Stimulated activated CD8-positive, alpha-beta memory T cell treated with anti-CD3 and anti-CD28 coated beads, Interleukin-15, amount 100 ng/mL, for 48 hours (primary cell): ENCODE data around the gene ARHGEF37.
"Not testable (repeated sequence)": the region's sequence is repeated elsewhere in the genome, so short reads cannot be mapped to it uniquely, and the experiment has no call there.

Source experiments
- DNase-seq, 2 donors: peaks; one replicate each; pipeline ENCODE4 v3.0.0-alpha.2; 2020; ENCODE audit warnings: low read depth in 2 of 2

ARHGEF37 gene

DNA sequence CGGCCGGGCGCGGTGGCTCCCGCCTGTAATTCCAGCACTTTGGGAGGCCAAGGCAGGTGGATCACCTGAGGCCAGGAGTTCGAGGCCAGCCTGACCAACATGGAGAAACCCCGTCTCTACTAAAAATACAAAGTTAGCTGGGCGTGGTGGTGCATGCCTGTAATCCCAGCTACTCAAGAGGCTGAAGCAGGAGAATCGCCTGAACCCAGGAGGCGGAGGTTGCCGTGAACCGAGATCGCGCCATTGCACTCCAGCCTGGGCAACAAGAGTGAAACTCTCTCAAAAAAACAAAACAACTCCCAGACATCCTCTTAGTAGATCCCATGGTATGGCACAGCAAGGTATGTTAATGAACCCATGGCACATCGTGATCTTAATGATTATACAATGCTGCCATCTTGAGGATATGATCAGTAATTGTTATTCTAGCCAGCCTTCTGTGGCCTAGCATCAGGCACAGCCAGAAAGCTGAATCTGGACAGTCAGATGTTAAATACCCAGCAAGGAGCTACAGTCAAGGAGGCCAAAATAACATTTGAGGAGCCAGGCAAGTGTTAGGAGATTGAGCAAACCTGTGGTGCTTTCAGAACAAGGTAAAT lies 16.7 kb upstream of the ARHGEF37 start:
- not testable (repeated sequence) for DNase-seq

DNA sequence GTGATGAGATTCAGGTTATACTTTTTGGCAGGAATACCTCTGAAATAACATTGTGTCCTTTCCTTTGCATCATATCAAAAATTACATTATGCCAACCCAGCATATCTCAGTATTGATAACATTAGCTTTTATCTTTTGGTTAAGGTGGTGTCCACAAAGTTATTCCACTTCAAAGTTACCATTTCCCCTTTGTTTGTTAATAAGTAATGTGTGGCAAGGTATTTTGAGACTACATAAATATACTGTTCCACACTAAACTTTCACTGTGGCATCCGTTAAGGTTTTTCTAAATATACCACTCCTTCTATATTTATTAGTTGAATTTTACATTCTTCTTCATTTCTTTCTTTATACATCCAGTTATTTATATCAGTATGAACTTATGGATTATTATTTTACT lies 14.1 kb upstream of the ARHGEF37 start:
- DNase-seq: no peak

DNA sequence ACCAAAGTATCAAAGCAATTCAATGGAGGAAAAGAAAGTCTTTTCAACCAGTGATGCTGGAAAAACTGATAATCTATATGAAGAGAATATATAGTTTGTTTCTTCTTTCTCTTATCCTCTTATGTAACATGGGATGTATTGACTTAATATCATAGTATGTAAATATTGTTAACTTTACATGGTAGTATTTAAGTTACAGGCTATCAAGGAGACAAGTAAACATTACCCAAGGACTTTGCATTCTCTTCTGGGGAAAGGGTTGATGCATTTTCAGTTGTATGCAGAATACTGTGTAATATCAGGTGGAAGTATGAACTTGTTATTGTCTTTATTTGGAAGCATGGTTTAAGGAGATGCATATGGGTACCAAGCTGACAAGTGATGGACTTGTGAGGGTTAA lies 9.1 kb upstream of the ARHGEF37 start:
- no peak for DNase-seq

DNA sequence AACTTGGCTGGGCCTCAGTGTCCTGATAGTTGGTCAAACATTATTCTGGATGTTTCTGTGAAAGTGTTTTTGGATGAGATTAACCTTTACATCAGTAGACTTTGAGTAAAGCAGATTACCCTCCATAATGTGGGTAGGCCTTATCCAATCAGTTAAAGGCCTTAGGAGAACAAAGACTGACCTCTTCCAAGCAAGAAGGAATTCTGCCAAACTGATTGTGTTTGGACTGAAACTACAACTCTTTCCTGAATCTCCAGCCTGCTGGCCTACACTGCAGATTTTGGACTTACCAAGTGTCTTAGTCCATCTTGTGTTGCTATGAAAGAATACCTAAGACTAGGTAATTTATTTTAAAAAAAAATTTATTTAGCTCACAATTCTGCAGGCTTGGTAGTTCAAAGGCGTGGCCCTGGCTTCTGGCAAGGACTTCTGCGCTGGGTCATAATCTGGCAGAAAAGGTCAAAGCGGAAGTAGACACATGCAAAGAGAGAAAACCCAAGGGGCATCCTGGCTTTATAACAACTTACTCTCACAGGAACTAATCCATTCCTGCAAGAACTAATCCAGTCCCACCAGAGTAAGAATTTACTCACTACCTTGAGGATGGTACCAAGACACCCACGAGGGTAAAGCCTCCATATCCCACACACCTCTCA lies 8.6 kb upstream of the ARHGEF37 start:
- DNase-seq: no peak

DNA sequence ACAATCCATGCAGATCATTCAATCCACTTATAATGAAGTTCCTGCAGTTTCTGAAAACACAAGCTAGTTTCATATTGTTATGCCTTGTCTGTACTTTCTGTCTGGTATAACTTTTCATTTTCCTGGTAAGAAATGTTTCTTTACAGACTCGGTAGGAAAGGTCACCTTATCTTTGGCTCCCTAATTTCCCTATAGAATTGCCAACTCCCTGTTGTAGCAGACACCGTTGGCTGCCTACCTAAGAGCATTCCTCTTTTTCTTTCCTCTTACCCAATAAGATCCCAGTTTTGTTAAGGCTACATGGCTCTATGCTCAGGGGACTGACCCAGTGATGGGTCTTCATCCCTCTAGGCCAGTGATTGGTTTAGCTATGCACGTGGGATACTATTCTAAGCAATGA lies 6.2 kb upstream of the ARHGEF37 start:
- DNase-seq: no peak

DNA sequence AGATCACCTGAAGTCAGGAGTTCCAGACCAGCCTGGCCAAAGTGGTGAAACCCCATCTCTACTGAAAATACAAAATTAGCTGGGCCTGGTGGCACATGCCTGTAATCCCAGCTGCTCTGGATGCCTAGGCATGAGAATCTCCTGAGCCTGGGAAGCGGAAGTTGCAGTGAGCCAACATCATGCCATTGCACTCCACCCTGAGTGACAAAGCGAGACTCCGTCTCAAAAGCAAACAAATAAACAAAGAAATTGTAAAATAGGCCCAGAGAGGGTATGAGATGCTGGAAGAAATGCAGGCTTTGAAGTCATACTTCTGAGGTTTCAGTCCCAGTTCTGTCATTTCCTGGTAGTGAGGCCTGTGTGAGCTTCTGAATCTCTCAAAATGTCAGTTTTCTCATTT lies 5.3 kb upstream of the ARHGEF37 start:
- DNase-seq: no peak

DNA sequence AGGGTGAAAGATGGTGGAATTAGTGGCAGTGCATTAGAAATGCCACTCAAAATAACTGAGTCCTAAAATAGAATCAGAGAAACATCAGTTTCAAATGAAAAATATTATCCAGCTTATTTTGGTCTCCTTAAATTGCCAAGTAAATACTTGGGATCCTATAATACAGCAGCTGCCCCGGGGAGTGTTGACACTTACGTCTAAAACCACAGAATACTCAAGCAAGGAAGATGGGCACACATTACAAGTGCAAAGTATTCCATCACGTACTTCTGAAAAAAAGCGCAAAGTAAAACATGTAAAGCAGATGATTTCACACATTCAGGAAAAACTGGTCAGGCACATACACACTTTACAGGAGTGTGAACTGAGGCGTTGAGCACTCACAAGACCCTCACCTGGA lies 2.4 kb upstream of the ARHGEF37 start:
- no peak for DNase-seq

DNA sequence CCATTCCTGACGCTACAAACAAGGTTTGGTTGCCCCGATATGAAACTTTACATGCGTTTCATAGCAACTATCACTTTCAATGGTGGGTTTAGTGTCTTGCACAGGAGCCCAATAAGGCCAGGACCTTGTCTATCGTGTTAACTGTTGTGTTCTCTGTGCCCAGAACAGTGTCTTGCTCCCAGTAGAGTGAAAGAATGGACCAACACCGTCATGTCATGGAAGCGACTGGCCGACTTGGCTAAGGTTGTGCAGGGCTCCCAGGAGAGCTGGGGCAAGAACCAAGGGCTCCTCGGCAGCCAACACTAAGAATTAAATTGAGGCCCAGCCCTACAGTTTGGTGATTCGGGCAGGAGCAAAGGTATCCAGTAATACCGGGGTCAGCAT lies 498 bp upstream of the ARHGEF37 start:
- no peak for DNase-seq

DNA sequence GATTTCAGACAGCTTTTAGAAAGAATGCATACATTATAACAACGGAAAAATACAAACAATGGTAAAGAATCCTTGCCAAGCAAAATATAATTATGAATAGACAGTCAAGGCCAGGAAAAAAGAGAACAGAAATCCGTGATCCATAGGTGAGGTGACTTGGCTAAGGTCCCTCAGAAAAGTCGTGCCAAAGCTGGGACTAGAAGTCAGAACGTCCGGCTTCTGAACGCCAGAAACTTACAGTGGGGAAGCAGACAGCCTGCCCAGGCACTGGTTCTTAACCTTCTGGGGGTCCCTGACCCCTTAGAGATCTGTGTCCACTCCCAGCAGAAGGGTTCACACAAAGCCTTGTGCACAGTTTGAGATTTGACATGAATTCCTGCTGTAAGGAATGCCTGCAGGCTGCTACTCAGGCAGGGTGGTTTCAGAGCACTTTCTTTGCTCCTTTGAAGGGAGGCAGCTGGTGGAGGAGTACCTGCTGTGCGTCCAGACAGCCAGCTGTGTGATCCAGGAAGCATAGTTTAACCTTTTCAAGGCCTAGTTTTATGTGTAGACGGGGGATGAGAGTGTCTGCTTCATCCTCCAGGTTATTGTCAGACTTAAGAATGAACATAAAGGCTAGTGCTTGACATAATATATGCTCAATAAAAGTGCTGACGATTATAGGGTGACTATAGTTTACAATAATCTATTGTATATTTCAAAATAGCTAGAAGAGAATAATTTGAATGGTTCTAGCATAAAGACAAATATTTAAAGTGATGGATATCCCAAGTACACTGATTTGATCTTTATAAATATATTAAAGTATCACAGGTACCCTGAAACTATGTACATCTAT lies 852 bp downstream of the ARHGEF37 start:
- no peak for DNase-seq

DNA sequence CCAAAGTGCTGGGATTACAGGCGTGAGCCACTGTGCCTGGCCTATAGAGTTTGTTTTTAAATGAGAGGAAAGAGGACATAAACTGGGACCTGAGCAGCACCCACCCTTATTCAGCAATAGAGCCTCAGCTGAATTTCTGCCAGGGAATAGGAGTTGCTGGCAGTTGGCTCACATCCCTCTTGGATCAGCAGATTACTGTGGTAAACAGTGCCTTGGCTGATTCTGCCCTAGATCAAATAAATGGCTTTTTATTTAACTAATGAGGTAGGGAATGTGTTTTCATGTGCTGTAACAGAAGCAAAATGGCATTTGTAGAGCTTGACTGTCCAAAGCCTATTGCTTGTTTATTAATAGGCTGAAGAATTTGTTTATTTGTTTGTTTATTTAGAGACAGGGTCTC lies 2.1 kb downstream of the ARHGEF37 start:
- no peak for DNase-seq

DNA sequence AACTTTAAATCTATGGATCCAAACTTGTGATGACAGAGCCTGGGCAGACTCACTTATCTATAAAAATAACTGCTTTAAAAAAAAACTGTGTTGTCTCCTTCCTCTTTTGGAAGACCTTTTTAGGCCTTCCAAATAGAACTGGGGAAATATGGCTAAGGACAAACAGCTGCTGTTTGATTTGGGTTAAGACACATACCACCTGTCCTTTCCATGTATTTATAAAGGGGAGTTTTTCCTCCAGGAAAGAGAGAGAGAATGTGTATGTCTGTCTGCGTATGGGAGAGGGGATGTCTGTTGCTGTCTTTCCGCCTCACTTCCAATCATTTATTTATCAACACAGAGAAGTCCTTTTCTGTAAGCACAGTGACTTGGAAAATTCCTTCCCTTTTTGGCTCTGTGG lies 2.8 kb downstream of the ARHGEF37 start:
- DNase-seq: no peak

DNA sequence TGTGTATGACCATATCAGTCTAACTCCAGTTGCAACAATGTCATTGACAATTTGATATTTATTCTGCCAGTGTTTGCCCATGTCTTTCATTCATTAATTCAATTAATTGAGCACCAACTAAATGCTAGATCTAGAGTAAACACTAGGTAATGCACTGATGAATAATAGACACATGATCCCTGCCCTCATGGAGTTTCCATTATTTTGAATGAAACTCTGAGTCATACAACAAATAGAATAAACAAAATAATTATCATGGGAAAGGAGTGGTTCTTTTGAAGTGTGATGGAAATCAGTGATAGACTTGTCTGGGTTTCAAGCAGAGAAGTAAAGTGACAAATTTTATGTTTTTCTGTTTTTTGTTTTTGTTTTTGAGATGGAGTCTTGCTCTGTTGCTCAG lies 4.6 kb downstream of the ARHGEF37 start:
- no peak for DNase-seq

DNA sequence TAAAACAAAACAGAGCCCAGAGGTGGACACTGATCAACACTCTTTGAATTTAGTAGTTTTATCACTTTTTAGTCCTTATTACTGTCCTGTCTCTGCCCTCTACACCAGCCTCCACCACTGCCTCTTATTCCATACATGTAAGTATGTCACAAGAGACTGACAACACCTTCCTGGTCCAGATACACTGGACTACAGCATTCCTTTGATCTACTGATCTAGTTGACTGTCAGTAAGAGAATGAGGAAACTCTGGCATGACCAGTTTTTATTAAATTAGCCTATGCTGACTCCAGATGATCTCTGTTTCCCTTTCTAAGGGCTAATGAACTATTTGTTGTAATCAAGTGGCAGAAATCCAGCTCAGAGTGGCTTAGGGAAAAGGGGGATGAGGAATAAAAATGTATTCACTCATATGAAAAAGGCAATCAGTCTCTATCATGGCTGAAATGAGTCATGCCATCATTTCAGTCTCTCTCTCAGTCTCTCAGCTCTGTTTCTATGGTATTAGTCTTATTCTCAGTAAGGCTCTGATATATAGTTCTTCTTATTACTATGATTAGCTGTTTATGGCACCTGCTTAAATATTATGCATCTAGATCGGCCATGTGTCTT lies 5.5 kb downstream of the ARHGEF37 start:
- no peak for DNase-seq

DNA sequence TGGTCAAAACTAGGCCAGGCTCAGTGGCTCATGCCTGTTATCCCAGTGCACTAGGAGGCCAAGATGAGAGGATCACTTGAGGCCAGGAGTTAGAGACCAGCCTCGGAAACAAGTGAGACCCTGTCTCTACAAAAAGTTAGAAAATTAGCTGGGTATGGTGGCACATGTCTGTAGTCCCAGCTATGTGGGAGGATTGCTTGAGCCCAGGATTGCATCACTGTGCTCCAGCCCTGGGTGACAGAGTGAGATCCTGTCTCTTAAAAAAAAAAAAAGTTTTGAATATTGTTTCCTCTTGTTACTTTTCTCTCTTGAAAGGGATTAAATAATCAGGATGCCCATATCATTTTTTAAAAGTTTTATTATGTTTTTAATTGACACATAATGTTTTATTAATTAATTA lies 7.6 kb downstream of the ARHGEF37 start:
- DNase-seq: no peak

DNA sequence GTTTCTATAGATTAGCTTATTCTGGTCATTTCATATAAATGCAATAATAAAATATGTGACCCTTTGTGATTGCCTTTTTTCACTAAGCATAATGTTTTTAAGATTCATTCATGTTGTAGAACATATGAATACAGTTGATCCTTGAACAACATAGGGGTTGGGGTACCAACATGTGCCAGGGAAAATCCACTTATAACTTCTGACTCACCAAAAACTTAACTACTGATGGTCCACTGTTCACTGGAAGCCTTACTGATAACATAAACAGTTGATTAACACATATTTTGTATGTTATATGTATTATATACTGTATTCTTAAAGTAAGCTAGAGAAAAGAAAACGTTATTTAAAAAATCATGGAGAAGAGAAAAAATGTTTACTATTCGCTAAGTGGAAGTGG lies 12.1 kb downstream of the ARHGEF37 start:
- no peak for DNase-seq

DNA sequence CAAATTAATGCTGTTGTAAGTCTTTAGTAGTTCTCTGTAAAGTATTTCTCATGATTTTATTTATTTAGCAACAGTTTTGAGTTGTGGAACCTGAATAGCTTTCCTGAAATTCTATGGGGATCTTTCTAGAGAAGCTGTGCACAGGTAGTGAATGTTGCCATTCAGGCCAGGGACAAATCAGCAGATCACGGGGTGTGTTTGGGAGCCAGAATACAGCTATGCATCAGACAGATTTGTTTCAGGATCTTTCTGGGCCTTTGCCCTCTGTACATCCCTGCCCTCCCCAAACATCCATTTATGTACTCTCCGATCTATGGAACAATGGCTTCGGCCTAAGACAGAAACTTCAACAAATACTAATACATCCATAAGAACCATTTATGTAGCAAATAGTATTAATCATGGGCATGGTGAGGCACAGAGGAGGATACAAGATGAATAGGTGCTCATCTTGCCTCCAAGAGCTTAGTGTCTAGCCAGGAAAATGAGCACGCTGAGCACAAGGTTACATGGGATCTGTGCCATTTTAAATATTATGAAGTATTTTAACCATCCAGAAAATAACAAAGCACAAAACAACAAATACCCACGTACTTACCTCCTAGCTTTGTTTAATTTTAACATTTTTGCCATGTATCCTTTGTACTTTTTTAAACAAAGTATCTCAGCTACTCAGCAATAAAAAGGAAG lies 13.1 kb downstream of the ARHGEF37 start:
- no peak for DNase-seq

DNA sequence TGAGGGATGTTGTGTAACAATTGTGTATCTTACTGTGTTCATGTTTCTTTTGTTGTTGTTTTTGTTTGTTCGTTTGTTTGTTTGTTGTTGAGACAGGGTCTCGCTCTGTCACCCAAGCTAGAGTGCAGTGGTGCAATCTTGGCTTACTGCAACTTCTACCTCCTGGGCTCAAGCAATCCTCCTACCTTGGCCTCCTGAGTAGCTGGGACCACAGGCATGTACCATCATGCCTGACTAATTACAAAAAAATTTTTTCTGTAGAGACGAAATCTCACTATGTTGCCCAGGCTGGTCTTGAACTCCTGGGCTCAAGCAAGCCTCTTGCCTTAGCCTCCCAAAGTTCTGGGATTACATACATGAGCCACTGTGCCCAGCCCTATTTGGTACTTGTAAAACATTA lies 13.8 kb downstream of the ARHGEF37 start:
- not testable (repeated sequence) for DNase-seq

DNA sequence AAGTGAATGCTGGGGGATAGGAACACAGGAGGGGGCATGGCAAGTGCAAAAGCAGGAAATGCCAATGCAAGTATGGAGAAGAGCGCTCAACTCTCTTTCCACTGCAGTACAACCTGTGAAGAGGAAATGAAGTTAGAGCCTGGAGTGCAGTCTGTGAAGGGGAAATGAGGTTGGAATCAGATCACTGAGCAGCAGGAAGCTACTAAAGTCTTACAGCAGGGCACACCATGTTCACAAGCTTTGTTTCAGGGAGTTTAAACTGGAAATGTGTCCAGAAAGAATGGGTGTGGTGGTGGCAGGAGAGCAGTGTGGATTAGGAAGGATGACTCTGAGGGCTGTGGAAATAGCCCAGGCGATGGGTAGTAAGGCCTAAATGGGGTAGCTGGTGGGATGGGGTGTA lies 15.4 kb downstream of the ARHGEF37 start:
- no peak for DNase-seq

DNA sequence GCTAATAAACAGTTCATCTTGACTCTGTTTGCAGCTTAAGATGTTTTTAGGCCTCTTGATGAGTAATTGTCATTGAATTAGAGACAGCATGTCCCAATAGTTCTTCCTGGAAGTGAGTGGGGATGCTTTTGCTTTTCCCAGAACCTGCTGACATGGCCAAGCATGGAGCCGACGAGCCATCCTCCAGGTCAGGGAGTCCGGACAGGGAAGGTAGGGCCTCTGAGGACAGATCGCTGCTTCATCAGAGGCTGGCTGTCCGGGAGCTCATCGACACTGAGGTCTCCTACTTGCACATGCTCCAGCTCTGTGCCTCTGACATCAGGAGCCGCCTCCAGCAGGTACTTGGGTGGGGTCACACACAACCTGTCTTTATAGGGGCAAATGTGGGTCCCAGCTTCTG lies 16.3 kb downstream of the ARHGEF37 start:
- DNase-seq: no peak

DNA sequence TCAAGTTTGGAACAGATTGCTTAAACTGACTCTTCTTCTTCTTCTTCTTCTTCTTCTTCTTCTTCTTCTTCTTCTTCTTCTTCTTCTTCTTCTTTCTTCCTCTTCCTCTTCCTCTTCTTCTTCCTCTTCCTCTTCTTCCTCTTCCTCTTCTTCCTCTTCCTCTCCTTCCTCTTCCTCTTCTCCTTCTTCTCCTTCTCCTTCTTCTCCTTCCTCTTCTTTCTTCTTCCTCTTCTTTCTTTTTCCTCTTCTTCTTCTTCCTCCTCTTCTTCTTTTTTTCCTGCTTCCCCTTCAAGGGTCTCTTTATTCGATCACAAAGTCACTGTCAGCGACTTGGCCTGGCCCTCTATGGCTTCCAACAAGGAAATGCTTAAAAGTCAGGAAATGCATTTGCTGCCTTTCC lies 16.9 kb downstream of the ARHGEF37 start:
- DNase-seq: not testable (repeated sequence)

DNA sequence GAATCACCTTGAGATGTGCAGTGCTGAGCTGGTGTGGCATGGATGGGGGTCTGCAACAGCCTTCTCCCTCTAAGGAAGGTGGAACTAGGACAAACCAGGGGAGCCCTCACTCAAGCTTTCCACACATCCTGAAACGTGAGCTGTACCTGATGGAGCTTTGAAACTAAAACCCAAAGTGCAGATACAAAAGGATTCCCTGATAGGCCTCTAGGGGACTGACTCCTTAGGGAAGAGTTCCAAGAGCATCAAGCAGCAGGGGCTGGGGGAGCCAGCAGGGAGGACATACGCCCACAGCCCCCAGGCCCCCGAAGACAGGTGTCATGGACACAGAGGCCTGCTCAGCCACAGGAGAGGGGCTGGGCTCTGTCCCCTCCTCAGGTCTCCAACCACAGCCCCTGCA lies 17.7 kb downstream of the ARHGEF37 start:
- no peak for DNase-seq

DNA sequence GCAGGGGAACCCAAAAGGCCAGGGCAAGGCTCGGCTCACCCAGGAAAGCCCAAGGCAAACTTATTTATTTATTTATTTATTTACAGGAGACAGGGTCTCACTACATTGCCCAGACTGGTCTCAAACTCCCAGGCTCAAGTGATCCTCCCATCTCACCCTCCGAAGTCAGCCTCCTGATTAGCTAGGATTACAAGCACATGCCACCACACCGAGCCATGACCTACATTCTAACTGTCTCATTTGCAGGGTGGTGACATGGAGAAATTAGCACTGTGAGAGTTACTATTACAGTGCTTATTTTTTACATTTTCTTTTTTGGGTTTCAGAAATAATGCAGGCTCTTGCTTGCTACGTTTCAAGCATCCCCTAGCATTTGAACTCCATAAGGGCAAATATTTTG lies 18.1 kb downstream of the ARHGEF37 start:
- DNase-seq: no peak
